Measurements from ENCODE around the gene ECD. TPM values are rescaled to one million over a fixed set of nuclear protein-coding genes. Genes with fewer than 3 reads are reported as not detected.

The ECD gene
- total RNA-seq, 4 donors from 2014 or later = 22.9 to 57.8 (median 32.9) TPM

- no peaks in the 10 kb centered on the region for H3K4me1 ChIP-seq
- no peak for TF ChIP-seq POLR2A (IDR thresholded peaks at IDR 0.05)
- TF ChIP-seq, protein P1, sequence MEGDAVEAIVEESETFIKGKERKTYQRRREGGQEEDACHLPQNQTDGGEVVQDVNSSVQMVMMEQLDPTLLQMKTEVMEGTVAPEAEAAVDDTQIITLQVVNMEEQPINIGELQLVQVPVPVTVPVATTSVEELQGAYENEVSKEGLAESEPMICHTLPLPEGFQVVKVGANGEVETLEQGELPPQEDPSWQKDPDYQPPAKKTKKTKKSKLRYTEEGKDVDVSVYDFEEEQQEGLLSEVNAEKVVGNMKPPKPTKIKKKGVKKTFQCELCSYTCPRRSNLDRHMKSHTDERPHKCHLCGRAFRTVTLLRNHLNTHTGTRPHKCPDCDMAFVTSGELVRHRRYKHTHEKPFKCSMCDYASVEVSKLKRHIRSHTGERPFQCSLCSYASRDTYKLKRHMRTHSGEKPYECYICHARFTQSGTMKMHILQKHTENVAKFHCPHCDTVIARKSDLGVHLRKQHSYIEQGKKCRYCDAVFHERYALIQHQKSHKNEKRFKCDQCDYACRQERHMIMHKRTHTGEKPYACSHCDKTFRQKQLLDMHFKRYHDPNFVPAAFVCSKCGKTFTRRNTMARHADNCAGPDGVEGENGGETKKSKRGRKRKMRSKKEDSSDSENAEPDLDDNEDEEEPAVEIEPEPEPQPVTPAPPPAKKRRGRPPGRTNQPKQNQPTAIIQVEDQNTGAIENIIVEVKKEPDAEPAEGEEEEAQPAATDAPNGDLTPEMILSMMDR (IDR thresholded peaks at IDR 0.05) = peak in 1 of 6 experiments; percentile 18
- peak overlapping the region in 1 of 4 donors; percentile 55 for H3K27ac ChIP-seq
- DNase-seq = peak in 1 of 3 donors; percentile 61
- no peaks in the 10 kb centered on the region for H3K27me3 ChIP-seq
- H3K36me3 ChIP-seq = peaks cover 0 to 92% (median 0%) of the 10 kb centered on the region in 3 donors
- H3K4me3 ChIP-seq = no peak overlapping the region
- H3K9me3 ChIP-seq = no peaks in the 10 kb centered on the region
Observed at GRCh38 chr10:73136627-73137026, 31.2 kb downstream of the ECD start.

DNA sequence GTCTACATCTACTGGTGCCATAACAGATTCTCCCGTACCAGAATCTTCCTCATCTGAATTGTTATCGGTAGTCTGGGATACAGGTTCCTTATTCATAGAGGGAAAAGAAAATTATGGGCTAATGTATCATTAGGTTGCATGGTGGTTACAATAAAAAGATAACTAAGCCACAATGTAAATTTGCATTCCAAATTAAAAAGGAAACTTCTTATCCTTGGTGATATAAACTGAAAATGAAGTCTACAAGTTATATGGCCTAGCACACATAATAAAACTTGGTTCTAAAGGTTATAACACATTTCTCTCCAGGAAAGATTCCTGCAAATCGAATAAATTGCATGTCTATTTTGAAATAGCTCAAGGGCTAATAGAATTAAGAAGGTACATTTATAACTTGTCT, 33.1 kb downstream of the ECD start:
- no peaks in the 10 kb centered on the region for H3K4me1 ChIP-seq
- H3K27me3 ChIP-seq = no peaks in the 10 kb centered on the region
- TF ChIP-seq, protein P1 (IDR thresholded peaks at IDR 0.05) = no peak
- no peak for TF ChIP-seq POLR2A (IDR thresholded peaks at IDR 0.05)
- no peak for DNase-seq
- H3K36me3 ChIP-seq = peaks cover 0 to 91% (median 0%) of the 10 kb centered on the region in 3 donors
- H3K27ac ChIP-seq = no peak overlapping the region
- no peaks in the 10 kb centered on the region for H3K9me3 ChIP-seq
- H3K4me3 ChIP-seq = no peak overlapping the region

- H3K36me3 ChIP-seq = peaks cover 0 to 82% (median 0%) of the 10 kb centered on the region in 3 donors
- H3K9me3 ChIP-seq = no peaks in the 10 kb centered on the region
- no peaks in the 10 kb centered on the region for H3K4me1 ChIP-seq
- TF ChIP-seq, protein P1 (IDR thresholded peaks at IDR 0.05) = no peak
- TF ChIP-seq POLR2A (IDR thresholded peaks at IDR 0.05) = no peak
- no peak for DNase-seq
- H3K27me3 ChIP-seq = no peaks in the 10 kb centered on the region
- peak overlapping the region in 1 of 4 donors; percentile 11 for H3K27ac ChIP-seq
- no peak overlapping the region for H3K4me3 ChIP-seq
Observed at GRCh38 chr10:73131913-73132686, 35.7 kb downstream of the ECD start.

GRCh38 chr10:73131301-73131700, 36.5 kb downstream of the ECD start:
- peaks cover 0 to 84% (median 0%) of the 10 kb centered on the region in 3 donors for H3K36me3 ChIP-seq
- H3K27me3 ChIP-seq = no peaks in the 10 kb centered on the region
- no peak for DNase-seq
- H3K4me1 ChIP-seq = no peaks in the 10 kb centered on the region
- TF ChIP-seq, protein P1 (IDR thresholded peaks at IDR 0.05) = no peak
- TF ChIP-seq POLR2A (IDR thresholded peaks at IDR 0.05) = no peak
- H3K9me3 ChIP-seq = no peaks in the 10 kb centered on the region
- no peak overlapping the region for H3K27ac ChIP-seq
- no peak overlapping the region for H3K4me3 ChIP-seq

GRCh38 chr10:73126343-73126742, 41.5 kb downstream of the ECD start:
- no peaks in the 10 kb centered on the region for H3K27me3 ChIP-seq
- no peak overlapping the region for H3K27ac ChIP-seq
- H3K4me1 ChIP-seq = no peaks in the 10 kb centered on the region
- DNase-seq = no peak
- H3K9me3 ChIP-seq = no peaks in the 10 kb centered on the region
- no peak overlapping the region for H3K4me3 ChIP-seq
- TF ChIP-seq, protein P1 (IDR thresholded peaks at IDR 0.05) = no peak
- TF ChIP-seq POLR2A (IDR thresholded peaks at IDR 0.05) = no peak
- peaks cover 0 to 61% (median 0%) of the 10 kb centered on the region in 3 donors for H3K36me3 ChIP-seq
